Sigmoid colon (tissue), 3 donors: Measurements from ENCODE around the gene SRPX.

ENCODE experiments used
- POLR2A ChIP-seq, 2 donors: fragments of 450-650 bp; IDR thresholded peaks; one replicate each; pipeline ENCODE4 v1.6.1; 2016; ENCODE audit warnings: antibody characterized with exemption in 2 of 2, mild to moderate bottlenecking in 2 of 2, moderate library complexity in 2 of 2
- TF ChIP-seq, protein P1 (sequence below), 4 experiments: fragments of 450-650 bp in 3 of 4; fragments of 200-600 bp in 1 of 4; IDR thresholded peaks; one replicate each; pipeline ENCODE4 v1.5.1; 2016 to 2019; ENCODE audit warnings: antibody characterized with exemption in 4 of 4, mild to moderate bottlenecking in 3 of 4, moderate library complexity in 2 of 4

DNA sequence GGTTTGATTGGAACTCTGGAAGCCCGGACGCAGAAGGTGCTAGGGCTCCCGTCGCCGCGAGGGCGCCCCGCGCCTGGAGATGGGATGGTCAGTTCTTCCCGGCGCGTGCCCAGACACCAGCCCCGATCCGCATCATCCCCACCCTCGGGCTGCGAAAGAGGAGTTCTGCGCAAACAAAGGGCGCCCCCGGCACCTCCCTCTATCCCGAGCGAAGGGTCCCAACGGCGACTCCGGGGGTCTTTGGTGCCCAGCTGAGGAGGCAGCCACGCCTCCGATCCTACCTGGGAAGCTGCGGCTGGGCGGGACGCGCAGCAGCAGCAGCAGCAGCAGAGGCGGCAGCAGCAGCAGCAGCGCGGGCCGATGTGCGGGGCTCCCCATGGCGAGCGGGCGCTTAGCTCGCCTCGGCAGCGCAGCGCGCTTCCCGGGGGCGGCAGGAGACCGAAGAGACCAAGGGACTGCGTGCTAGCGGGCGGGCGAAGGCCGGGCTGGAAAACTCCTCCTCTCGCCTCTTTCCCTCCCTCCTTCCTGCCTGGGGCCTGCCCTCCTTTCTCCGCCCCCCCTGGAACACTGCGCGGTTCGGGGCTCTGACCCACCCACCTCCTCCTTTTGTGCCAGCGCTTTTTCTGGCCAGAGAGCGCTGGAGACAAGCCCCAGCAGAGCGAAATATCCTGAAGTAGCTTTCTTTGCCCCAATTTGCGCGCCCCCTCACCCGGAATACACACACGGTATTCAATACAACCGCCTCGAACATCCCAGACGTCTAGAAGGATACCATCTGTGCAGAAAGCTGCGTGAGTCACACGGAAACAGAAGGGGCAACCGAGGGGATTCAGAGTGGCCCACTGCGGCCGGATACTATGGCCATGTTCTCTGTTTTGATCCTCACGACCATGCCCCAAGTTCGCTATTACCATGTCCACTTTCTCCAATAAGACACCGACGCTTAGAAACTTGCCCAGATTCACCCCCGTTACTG, at the start of gene SRPX:
- TF ChIP-seq, protein P1, sequence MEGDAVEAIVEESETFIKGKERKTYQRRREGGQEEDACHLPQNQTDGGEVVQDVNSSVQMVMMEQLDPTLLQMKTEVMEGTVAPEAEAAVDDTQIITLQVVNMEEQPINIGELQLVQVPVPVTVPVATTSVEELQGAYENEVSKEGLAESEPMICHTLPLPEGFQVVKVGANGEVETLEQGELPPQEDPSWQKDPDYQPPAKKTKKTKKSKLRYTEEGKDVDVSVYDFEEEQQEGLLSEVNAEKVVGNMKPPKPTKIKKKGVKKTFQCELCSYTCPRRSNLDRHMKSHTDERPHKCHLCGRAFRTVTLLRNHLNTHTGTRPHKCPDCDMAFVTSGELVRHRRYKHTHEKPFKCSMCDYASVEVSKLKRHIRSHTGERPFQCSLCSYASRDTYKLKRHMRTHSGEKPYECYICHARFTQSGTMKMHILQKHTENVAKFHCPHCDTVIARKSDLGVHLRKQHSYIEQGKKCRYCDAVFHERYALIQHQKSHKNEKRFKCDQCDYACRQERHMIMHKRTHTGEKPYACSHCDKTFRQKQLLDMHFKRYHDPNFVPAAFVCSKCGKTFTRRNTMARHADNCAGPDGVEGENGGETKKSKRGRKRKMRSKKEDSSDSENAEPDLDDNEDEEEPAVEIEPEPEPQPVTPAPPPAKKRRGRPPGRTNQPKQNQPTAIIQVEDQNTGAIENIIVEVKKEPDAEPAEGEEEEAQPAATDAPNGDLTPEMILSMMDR (IDR thresholded peaks at IDR 0.05) = peak in 1 of 4 experiments; percentile 21
- no peak for TF ChIP-seq POLR2A (IDR thresholded peaks at IDR 0.05)
